MM.1S (cell line): ENCODE measurements around the gene DNAJC3.

Experiments used
- DNase-seq: peaks from one replicate; pipeline ENCODE4 v3.0.0-alpha.2; 2015
- H2AFZ ChIP-seq: fragments of 300-600 bp; sonication (generic); 2 replicates; pipeline ENCODE4 v1.6.0; 2016; ENCODE audit warnings: antibody characterized with exemption, low read length
- H3F3A ChIP-seq: fragments of 300-600 bp; sonication (generic); 2 replicates; pipeline ENCODE4 v1.6.1; 2016; ENCODE audit warnings: mild to moderate bottlenecking, antibody characterized with exemption, low read length, moderate library complexity, mixed read lengths; ENCODE audit not compliant: insufficient read depth
- H3K27ac ChIP-seq: fragments of 300-600 bp; sonication (generic); 2 replicates; pipeline ENCODE4 v1.5.1; 2016; ENCODE audit warnings: mild to moderate bottlenecking, low read length
- H3K27me3 ChIP-seq: fragments of 300-600 bp; sonication (generic); replicated peaks from 2 replicates; pipeline ENCODE4 v1.6.0; 2016; ENCODE audit warnings: low read length; ENCODE audit not compliant: insufficient read depth
- H3K36me3 ChIP-seq: fragments of 300-600 bp; sonication (generic); replicated peaks from 2 replicates; pipeline ENCODE4 v1.6.1; 2016; ENCODE audit warnings: mild to moderate bottlenecking, low read length, mixed read lengths; ENCODE audit not compliant: insufficient read depth
- H3K4me1 ChIP-seq: fragments of 300-600 bp; sonication (generic); 2 replicates; pipeline ENCODE4 v1.6.1; 2016; ENCODE audit warnings: low read length, mixed read lengths
- H3K4me2 ChIP-seq: fragments of 300-600 bp; sonication (generic); 2 replicates; pipeline ENCODE4 v1.6.0; 2016; ENCODE audit warnings: low read depth, low read length
- H3K4me3 ChIP-seq: fragments of 300-600 bp; sonication (generic); 2 replicates; pipeline ENCODE4 v1.5.1; 2016; ENCODE audit warnings: low read length, mixed read lengths
- H3K79me2 ChIP-seq: fragments of 300-600 bp; sonication (generic); 2 replicates; pipeline ENCODE4 v1.6.1; 2016; ENCODE audit warnings: mixed run types, low read length, mixed read lengths
- H3K9ac ChIP-seq: fragments of 300-600 bp; sonication (generic); 2 replicates; pipeline ENCODE4 v1.6.1; 2016; ENCODE audit warnings: low read length, mixed read lengths
- H3K9me2 ChIP-seq: fragments of 300-600 bp; sonication (generic); replicated peaks from 2 replicates; pipeline ENCODE4 v1.6.1; 2016; ENCODE audit warnings: mild to moderate bottlenecking, low read length, mixed read lengths; ENCODE audit not compliant: insufficient read depth
- H3K9me3 ChIP-seq: fragments of 300-600 bp; sonication (generic); replicated peaks from 2 replicates; pipeline ENCODE4 v1.6.1; 2016; ENCODE audit warnings: mild to moderate bottlenecking, low read length, mixed read lengths; ENCODE audit not compliant: insufficient read depth
- H4K20me1 ChIP-seq: fragments of 300-600 bp; sonication (generic); 2 replicates; pipeline ENCODE4 v1.6.1; 2016; ENCODE audit warnings: mild to moderate bottlenecking, low read length, moderate library complexity, mixed read lengths; ENCODE audit not compliant: insufficient read depth
- EZH2 ChIP-seq: fragments of 300-600 bp; sonication (generic); optimal IDR thresholded peaks from 2 replicates; pipeline ENCODE3; 2017; ENCODE audit warnings: low read depth, mild to moderate bottlenecking, antibody characterized with exemption, low read length, mixed read lengths
- EZH2phosphoT487 ChIP-seq: fragments of 300-600 bp; sonication (generic); IDR thresholded peaks from 2 replicates; pipeline ENCODE4 v1.6.1; 2018; ENCODE audit warnings: antibody characterized with exemption, low read length
- TF ChIP-seq, protein P1 (sequence below): fragments of 300-600 bp; sonication (generic); IDR thresholded peaks from 2 replicates; pipeline ENCODE4 v1.5.1; 2016; ENCODE audit warnings: antibody characterized with exemption, low read length, mixed read lengths

Gene DNAJC3, protein sequence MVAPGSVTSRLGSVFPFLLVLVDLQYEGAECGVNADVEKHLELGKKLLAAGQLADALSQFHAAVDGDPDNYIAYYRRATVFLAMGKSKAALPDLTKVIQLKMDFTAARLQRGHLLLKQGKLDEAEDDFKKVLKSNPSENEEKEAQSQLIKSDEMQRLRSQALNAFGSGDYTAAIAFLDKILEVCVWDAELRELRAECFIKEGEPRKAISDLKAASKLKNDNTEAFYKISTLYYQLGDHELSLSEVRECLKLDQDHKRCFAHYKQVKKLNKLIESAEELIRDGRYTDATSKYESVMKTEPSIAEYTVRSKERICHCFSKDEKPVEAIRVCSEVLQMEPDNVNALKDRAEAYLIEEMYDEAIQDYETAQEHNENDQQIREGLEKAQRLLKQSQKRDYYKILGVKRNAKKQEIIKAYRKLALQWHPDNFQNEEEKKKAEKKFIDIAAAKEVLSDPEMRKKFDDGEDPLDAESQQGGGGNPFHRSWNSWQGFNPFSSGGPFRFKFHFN

GRCh38 chr13:95676762-95677563 is at the start of gene DNAJC3:
Gene DNAJC3, plus strand, starts transcription at chr13:95677139. Its CDS starts 117 bp downstream, at chr13:95677256.
- peak within 1 kb of the TSS; percentile 81 for H3K4me2 ChIP-seq
- peak; percentile 97 for DNase-seq
- no peaks in the 10 kb centered on the region for H3K9me2 ChIP-seq
- no peaks in the 10 kb centered on the region for H3K27me3 ChIP-seq
- 0 out of 2 replicates have a peak, but pooled peaks cover 9% of the 10 kb centered on the region for H3K4me1 ChIP-seq
- TF ChIP-seq, protein P1, sequence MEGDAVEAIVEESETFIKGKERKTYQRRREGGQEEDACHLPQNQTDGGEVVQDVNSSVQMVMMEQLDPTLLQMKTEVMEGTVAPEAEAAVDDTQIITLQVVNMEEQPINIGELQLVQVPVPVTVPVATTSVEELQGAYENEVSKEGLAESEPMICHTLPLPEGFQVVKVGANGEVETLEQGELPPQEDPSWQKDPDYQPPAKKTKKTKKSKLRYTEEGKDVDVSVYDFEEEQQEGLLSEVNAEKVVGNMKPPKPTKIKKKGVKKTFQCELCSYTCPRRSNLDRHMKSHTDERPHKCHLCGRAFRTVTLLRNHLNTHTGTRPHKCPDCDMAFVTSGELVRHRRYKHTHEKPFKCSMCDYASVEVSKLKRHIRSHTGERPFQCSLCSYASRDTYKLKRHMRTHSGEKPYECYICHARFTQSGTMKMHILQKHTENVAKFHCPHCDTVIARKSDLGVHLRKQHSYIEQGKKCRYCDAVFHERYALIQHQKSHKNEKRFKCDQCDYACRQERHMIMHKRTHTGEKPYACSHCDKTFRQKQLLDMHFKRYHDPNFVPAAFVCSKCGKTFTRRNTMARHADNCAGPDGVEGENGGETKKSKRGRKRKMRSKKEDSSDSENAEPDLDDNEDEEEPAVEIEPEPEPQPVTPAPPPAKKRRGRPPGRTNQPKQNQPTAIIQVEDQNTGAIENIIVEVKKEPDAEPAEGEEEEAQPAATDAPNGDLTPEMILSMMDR: no peak
- TF ChIP-seq EZH2 (no peak), EZH2phosphoT487 (no peak)
- H4K20me1 ChIP-seq: peaks cover 4% of the 10 kb centered on the region; the same call in 1 of the 2 replicates
- H3K79me2 ChIP-seq: peaks cover 54% of the 10 kb centered on the region
- H3F3A ChIP-seq: peaks cover 5% of the 10 kb centered on the region; the same call in 1 of the 2 replicates
- H2AFZ ChIP-seq: peak within 1 kb of the TSS; percentile 92
- peak within 1 kb of the TSS; percentile 91 for H3K9ac ChIP-seq
- H3K9me3 ChIP-seq: no peaks in the 10 kb centered on the region
- H3K27ac ChIP-seq: peak within 1 kb of the TSS; percentile 86
- H3K4me3 ChIP-seq: peak within 1 kb of the TSS; percentile 94
- H3K36me3 ChIP-seq: peaks cover 15% of the 10 kb centered on the region; the same call in 1 of the 2 replicates

DNA sequence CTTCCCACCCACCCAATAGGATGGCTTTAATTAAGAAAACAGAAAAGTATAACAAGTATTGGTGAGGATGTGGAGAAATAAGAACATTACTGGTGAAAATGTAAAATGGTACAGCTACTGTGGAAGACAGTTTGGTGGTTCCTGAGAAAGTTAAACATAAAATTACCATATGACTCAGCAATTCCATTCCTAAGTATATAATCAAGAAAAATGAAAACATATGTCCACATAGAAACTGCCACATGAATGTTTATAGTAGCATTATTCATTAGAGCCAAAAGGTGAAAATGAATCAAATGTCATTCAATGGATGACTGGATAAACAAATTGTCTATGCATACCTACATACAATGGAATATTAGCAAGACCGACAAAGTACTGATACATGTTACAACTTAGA is 49.3 kb upstream of the DNAJC3 start:
- Histone ChIP-seq H4K20me1 (no peaks in the 10 kb centered on the region), H3K4me3 (no peak overlapping the region), H2AFZ (no peak overlapping the region), H3K79me2 (no peaks in the 10 kb centered on the region), H3K4me2 (no peak overlapping the region), H3F3A (no peaks in the 10 kb centered on the region), H3K27ac (no peak overlapping the region), H3K27me3 (no peaks in the 10 kb centered on the region), H3K36me3 (no peaks in the 10 kb centered on the region), H3K9me2 (no peaks in the 10 kb centered on the region), H3K9me3 (no peaks in the 10 kb centered on the region), H3K4me1 (no peaks in the 10 kb centered on the region; the same call in 1 of the 2 replicates), H3K9ac (no peak overlapping the region)
- TF ChIP-seq, protein P1: no peak
- TF ChIP-seq EZH2: no peak
- no peak for TF ChIP-seq EZH2phosphoT487
- DNase-seq: no peak

GRCh38 chr13:95628488-95628887 is 48.5 kb upstream of the DNAJC3 start:
- Histone ChIP-seq H3K27me3 (no peaks in the 10 kb centered on the region), H4K20me1 (no peaks in the 10 kb centered on the region), H3K4me3 (no peak overlapping the region), H3K9me3 (no peaks in the 10 kb centered on the region), H3F3A (no peaks in the 10 kb centered on the region), H3K9ac (no peak overlapping the region), H3K4me1 (no peaks in the 10 kb centered on the region), H3K27ac (no peak overlapping the region), H3K4me2 (no peak overlapping the region), H3K79me2 (no peaks in the 10 kb centered on the region), H2AFZ (no peak overlapping the region), H3K9me2 (no peaks in the 10 kb centered on the region), H3K36me3 (no peaks in the 10 kb centered on the region)
- DNase-seq: no peak
- TF ChIP-seq EZH2 (no peak), EZH2phosphoT487 (no peak)
- TF ChIP-seq, protein P1: no peak
